Testis (tissue), 2 donors: ENCODE results near the gene UROS.

Source experiments
- POLR2A ChIP-seq: fragments of 450-650 bp; IDR thresholded peaks from one replicate; pipeline ENCODE4 v1.6.1; 2017; ENCODE audit warnings: antibody characterized with exemption, mild to moderate bottlenecking, moderate library complexity
- TF ChIP-seq, protein P1 (sequence below), 3 experiments: fragments of 450-650 bp in 2 of 3; fragments of 200-600 bp in 1 of 3; sonication (generic) in 1 of 3; IDR thresholded peaks; one replicate each; pipeline ENCODE4 v1.5.1; 2016 to 2019; ENCODE audit warnings: antibody characterized with exemption in 3 of 3, mild to moderate bottlenecking in 2 of 3, moderate library complexity in 1 of 3

DNA sequence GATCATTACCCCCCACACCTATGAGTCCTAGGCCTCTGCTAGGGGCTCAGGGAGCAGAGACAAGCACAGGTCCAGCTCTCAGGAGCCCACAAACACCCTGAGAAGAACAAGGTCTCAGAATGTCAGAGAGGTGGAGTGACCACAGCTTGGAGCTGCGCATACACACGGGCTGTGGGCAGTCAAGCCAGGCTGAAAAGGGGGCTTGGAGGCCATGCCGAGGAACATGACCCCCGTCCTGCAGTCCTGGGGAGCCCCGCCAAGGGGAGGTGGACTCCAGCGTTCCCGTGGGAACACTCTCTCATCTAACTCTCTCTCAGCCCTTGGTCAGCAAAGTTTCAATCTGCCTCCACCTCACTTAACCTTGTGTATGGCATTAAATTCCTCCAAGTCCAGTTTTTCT lies 39.6 kb downstream of the UROS start:
- TF ChIP-seq, protein P1, sequence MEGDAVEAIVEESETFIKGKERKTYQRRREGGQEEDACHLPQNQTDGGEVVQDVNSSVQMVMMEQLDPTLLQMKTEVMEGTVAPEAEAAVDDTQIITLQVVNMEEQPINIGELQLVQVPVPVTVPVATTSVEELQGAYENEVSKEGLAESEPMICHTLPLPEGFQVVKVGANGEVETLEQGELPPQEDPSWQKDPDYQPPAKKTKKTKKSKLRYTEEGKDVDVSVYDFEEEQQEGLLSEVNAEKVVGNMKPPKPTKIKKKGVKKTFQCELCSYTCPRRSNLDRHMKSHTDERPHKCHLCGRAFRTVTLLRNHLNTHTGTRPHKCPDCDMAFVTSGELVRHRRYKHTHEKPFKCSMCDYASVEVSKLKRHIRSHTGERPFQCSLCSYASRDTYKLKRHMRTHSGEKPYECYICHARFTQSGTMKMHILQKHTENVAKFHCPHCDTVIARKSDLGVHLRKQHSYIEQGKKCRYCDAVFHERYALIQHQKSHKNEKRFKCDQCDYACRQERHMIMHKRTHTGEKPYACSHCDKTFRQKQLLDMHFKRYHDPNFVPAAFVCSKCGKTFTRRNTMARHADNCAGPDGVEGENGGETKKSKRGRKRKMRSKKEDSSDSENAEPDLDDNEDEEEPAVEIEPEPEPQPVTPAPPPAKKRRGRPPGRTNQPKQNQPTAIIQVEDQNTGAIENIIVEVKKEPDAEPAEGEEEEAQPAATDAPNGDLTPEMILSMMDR (IDR thresholded peaks at IDR 0.05): no peak
- no peak for TF ChIP-seq POLR2A
